ENCODE data around the gene STIMATE.

STIMATE gene

GRCh38 chr3:52813810-52814209 lies 83.5 kb downstream of the STIMATE start:
- Histone ChIP-seq H3K9me3 (ENCODE audit: control insufficient read depth in 1 of 2, low read length in 2 of 2) (no peaks in the 10 kb centered on the region), H3K27me3 (ENCODE audit: low read depth, low read length) (no peaks in the 10 kb centered on the region), H3K4me1 (ENCODE audit: control insufficient read depth in 1 of 2, insufficient read depth in 2 of 2, low read length in 2 of 2) (no peaks in the 10 kb centered on the region), H3K36me3 (ENCODE audit: control insufficient read depth in 1 of 2, insufficient read depth in 2 of 2, low read length in 2 of 2) (no peaks in the 10 kb centered on the region), H3K4me3 (ENCODE audit: low read depth in 1 of 2, low read length in 2 of 2) (no peak overlapping the region), H3K27ac (ENCODE audit: low read length) (no peak overlapping the region)

GRCh38 chr3:52811452-52812011 lies 85.8 kb downstream of the STIMATE start:
- Histone ChIP-seq H3K4me3 (ENCODE audit: low read depth in 1 of 2, low read length in 2 of 2) (no peak overlapping the region), H3K9me3 (ENCODE audit: control insufficient read depth in 1 of 2, low read length in 2 of 2) (no peaks in the 10 kb centered on the region), H3K4me1 (ENCODE audit: control insufficient read depth in 1 of 2, insufficient read depth in 2 of 2, low read length in 2 of 2) (no peaks in the 10 kb centered on the region), H3K36me3 (ENCODE audit: control insufficient read depth in 1 of 2, insufficient read depth in 2 of 2, low read length in 2 of 2) (no peaks in the 10 kb centered on the region), H3K27ac (ENCODE audit: low read length) (no peak overlapping the region), H3K27me3 (ENCODE audit: low read depth, low read length) (no peaks in the 10 kb centered on the region)

- H3K27ac ChIP-seq (ENCODE audit: low read length), result no peak overlapping the region
Observed at GRCh38 chr3:52810923-52811322, 86.4 kb downstream of the STIMATE start.

GRCh38 chr3:52809662-52810377 lies 87.5 kb downstream of the STIMATE start:
- Histone ChIP-seq H3K4me1 (ENCODE audit: control insufficient read depth in 1 of 2, insufficient read depth in 2 of 2, low read length in 2 of 2) (no peaks in the 10 kb centered on the region), H3K36me3 (ENCODE audit: control insufficient read depth in 1 of 2, insufficient read depth in 2 of 2, low read length in 2 of 2) (no peaks in the 10 kb centered on the region), H3K9me3 (ENCODE audit: control insufficient read depth in 1 of 2, low read length in 2 of 2) (no peaks in the 10 kb centered on the region), H3K4me3 (ENCODE audit: low read depth in 1 of 2, low read length in 2 of 2) (no peak overlapping the region), H3K27ac (ENCODE audit: low read length) (no peak overlapping the region), H3K27me3 (ENCODE audit: low read depth, low read length) (no peaks in the 10 kb centered on the region)

More at GRCh38 chr3:52810923-52811322, 86.4 kb downstream of the STIMATE start:
- H3K9me3 ChIP-seq (ENCODE audit: control insufficient read depth in 1 of 2, low read length in 2 of 2), result no peaks in the 10 kb centered on the region
- no peaks in the 10 kb centered on the region for H3K27me3 ChIP-seq (ENCODE audit: low read depth, low read length)
- H3K4me1 ChIP-seq (ENCODE audit: control insufficient read depth in 1 of 2, insufficient read depth in 2 of 2, low read length in 2 of 2), result no peaks in the 10 kb centered on the region
- H3K36me3 ChIP-seq (ENCODE audit: control insufficient read depth in 1 of 2, insufficient read depth in 2 of 2, low read length in 2 of 2), result no peaks in the 10 kb centered on the region
- H3K4me3 ChIP-seq (ENCODE audit: low read depth in 1 of 2, low read length in 2 of 2), result no peak overlapping the region

GRCh38 chr3:52809149-52809548 lies 88.2 kb downstream of the STIMATE start:
- H3K36me3 ChIP-seq (ENCODE audit: control insufficient read depth in 1 of 2, insufficient read depth in 2 of 2, low read length in 2 of 2), result no peaks in the 10 kb centered on the region
- H3K9me3 ChIP-seq (ENCODE audit: control insufficient read depth in 1 of 2, low read length in 2 of 2), result no peaks in the 10 kb centered on the region
- no peak overlapping the region for H3K4me3 ChIP-seq (ENCODE audit: low read depth in 1 of 2, low read length in 2 of 2)
- no peaks in the 10 kb centered on the region for H3K27me3 ChIP-seq (ENCODE audit: low read depth, low read length)
- H3K4me1 ChIP-seq (ENCODE audit: control insufficient read depth in 1 of 2, insufficient read depth in 2 of 2, low read length in 2 of 2), result no peaks in the 10 kb centered on the region
- H3K27ac ChIP-seq (ENCODE audit: low read length), result no peak overlapping the region

- Histone ChIP-seq H3K27me3 (ENCODE audit: low read depth, low read length) (no peaks in the 10 kb centered on the region), H3K4me1 (ENCODE audit: control insufficient read depth in 1 of 2, insufficient read depth in 2 of 2, low read length in 2 of 2) (no peaks in the 10 kb centered on the region), H3K4me3 (ENCODE audit: low read depth in 1 of 2, low read length in 2 of 2) (no peak overlapping the region), H3K9me3 (ENCODE audit: control insufficient read depth in 1 of 2, low read length in 2 of 2) (no peaks in the 10 kb centered on the region), H3K36me3 (ENCODE audit: control insufficient read depth in 1 of 2, insufficient read depth in 2 of 2, low read length in 2 of 2) (no peaks in the 10 kb centered on the region), H3K27ac (ENCODE audit: low read length) (no peak overlapping the region)
Observed at GRCh38 chr3:52805270-52806039, 91.9 kb downstream of the STIMATE start.

- Histone ChIP-seq H3K36me3 (ENCODE audit: control insufficient read depth in 1 of 2, insufficient read depth in 2 of 2, low read length in 2 of 2) (no peaks in the 10 kb centered on the region), H3K4me1 (ENCODE audit: control insufficient read depth in 1 of 2, insufficient read depth in 2 of 2, low read length in 2 of 2) (no peaks in the 10 kb centered on the region), H3K9me3 (ENCODE audit: control insufficient read depth in 1 of 2, low read length in 2 of 2) (no peaks in the 10 kb centered on the region), H3K27ac (ENCODE audit: low read length) (no peak overlapping the region), H3K4me3 (ENCODE audit: low read depth in 1 of 2, low read length in 2 of 2) (no peak overlapping the region), H3K27me3 (ENCODE audit: low read depth, low read length) (no peaks in the 10 kb centered on the region)
Observed at GRCh38 chr3:52801839-52802238, 95.5 kb downstream of the STIMATE start.

GRCh38 chr3:52800079-52800478 lies 97.3 kb downstream of the STIMATE start:
- no peaks in the 10 kb centered on the region for H3K27me3 ChIP-seq (ENCODE audit: low read depth, low read length)
- H3K27ac ChIP-seq (ENCODE audit: low read length), result no peak overlapping the region
- H3K4me3 ChIP-seq (ENCODE audit: low read depth in 1 of 2, low read length in 2 of 2), result no peak overlapping the region
- no peaks in the 10 kb centered on the region for H3K9me3 ChIP-seq (ENCODE audit: control insufficient read depth in 1 of 2, low read length in 2 of 2)
- H3K36me3 ChIP-seq (ENCODE audit: control insufficient read depth in 1 of 2, insufficient read depth in 2 of 2, low read length in 2 of 2), result no peaks in the 10 kb centered on the region
- H3K4me1 ChIP-seq (ENCODE audit: control insufficient read depth in 1 of 2, insufficient read depth in 2 of 2, low read length in 2 of 2), result no peaks in the 10 kb centered on the region

GRCh38 chr3:52798978-52799476 lies 98.3 kb downstream of the STIMATE start:
- no peak overlapping the region for H3K27ac ChIP-seq (ENCODE audit: low read length)
- no peaks in the 10 kb centered on the region for H3K27me3 ChIP-seq (ENCODE audit: low read depth, low read length)
- H3K4me3 ChIP-seq (ENCODE audit: low read depth in 1 of 2, low read length in 2 of 2), result no peak overlapping the region
- no peaks in the 10 kb centered on the region for H3K36me3 ChIP-seq (ENCODE audit: control insufficient read depth in 1 of 2, insufficient read depth in 2 of 2, low read length in 2 of 2)
- H3K4me1 ChIP-seq (ENCODE audit: control insufficient read depth in 1 of 2, insufficient read depth in 2 of 2, low read length in 2 of 2), result no peaks in the 10 kb centered on the region
- no peaks in the 10 kb centered on the region for H3K9me3 ChIP-seq (ENCODE audit: control insufficient read depth in 1 of 2, low read length in 2 of 2)

GRCh38 chr3:52798376-52798977 lies 98.9 kb downstream of the STIMATE start:
- no peak overlapping the region for H3K27ac ChIP-seq (ENCODE audit: low read length)
- H3K4me3 ChIP-seq (ENCODE audit: low read depth in 1 of 2, low read length in 2 of 2), result no peak overlapping the region
- no peaks in the 10 kb centered on the region for H3K36me3 ChIP-seq (ENCODE audit: control insufficient read depth in 1 of 2, insufficient read depth in 2 of 2, low read length in 2 of 2)
- H3K9me3 ChIP-seq (ENCODE audit: control insufficient read depth in 1 of 2, low read length in 2 of 2), result no peaks in the 10 kb centered on the region
- no peaks in the 10 kb centered on the region for H3K4me1 ChIP-seq (ENCODE audit: control insufficient read depth in 1 of 2, insufficient read depth in 2 of 2, low read length in 2 of 2)
- no peaks in the 10 kb centered on the region for H3K27me3 ChIP-seq (ENCODE audit: low read depth, low read length)

- Histone ChIP-seq H3K27ac (ENCODE audit: low read length) (no peak overlapping the region), H3K9me3 (ENCODE audit: control insufficient read depth in 1 of 2, low read length in 2 of 2) (no peaks in the 10 kb centered on the region), H3K4me3 (ENCODE audit: low read depth in 1 of 2, low read length in 2 of 2) (no peak overlapping the region), H3K4me1 (ENCODE audit: control insufficient read depth in 1 of 2, insufficient read depth in 2 of 2, low read length in 2 of 2) (no peaks in the 10 kb centered on the region), H3K27me3 (ENCODE audit: low read depth, low read length) (no peaks in the 10 kb centered on the region), H3K36me3 (ENCODE audit: control insufficient read depth in 1 of 2, insufficient read depth in 2 of 2, low read length in 2 of 2) (no peaks in the 10 kb centered on the region)
Observed at GRCh38 chr3:52796411-52796810, 100.9 kb downstream of the STIMATE start.

All from muscle layer of duodenum (tissue), 2 donors.